ENCODE measurements around the gene SPOCK1. TPM values are rescaled to one million over a fixed set of nuclear protein-coding genes. Genes with fewer than 3 reads are reported as not detected.
A peak's percentile ranks its signal among the peaks of the same experiment; 100 is the strongest.
"Not testable (repeated sequence)": the region's sequence is repeated elsewhere in the genome, so short reads cannot be mapped to it uniquely, and the experiment has no call there.

Gene SPOCK1
- total RNA-seq: 100 to 1,000 TPM in 1 of 2 donors, 10 to 100 TPM in 1; 75.0 to 213 TPM
- long read RNA-seq, full-length matches to known transcripts: 4 of 14 reads
- long read RNA-seq, partial matches to known transcripts: 0 of 14 reads
- long read RNA-seq, other reads (novel, unspliced or antisense): 10 of 14 reads

GRCh38 chr5:137498736-137499505, at the start of gene SPOCK1:
SPOCK1 (minus strand) TSS chr5:137499326.
- ATAC-seq (peak; percentile 92 to 94), DNase-seq (peak; percentile 82)
- intact Hi-C loops (cut with DNase I): loop anchor here (5.0 to 10.0 kb wide), 3 partner anchors 152 to 414 kb away; no protein-coding TSS in a partner anchor

- intact Hi-C loops (cut with DNase I): no loop called here
- DNase-seq (no peak), ATAC-seq (no peak)
Observed at GRCh38 chr5:137545956-137546355, 46.8 kb upstream of the SPOCK1 start.

GRCh38 chr5:137535449-137535848, 36.3 kb upstream of the SPOCK1 start:
- ATAC-seq; DNase-seq; intact Hi-C loops (cut with DNase I): not testable (repeated sequence)

- intact Hi-C loops (cut with DNase I): no loop called here
- ATAC-seq: no peak
Observed at GRCh38 chr5:137533963-137534362, 34.8 kb upstream of the SPOCK1 start.

GRCh38 chr5:137531266-137531665, 32.1 kb upstream of the SPOCK1 start:
- DNase-seq (no peak), ATAC-seq (no peak)
- intact Hi-C loops (cut with DNase I): no loop called here

More at GRCh38 chr5:137533963-137534362, 34.8 kb upstream of the SPOCK1 start:
- DNase-seq: no peak

- intact Hi-C loops (cut with DNase I): no loop called here
- ATAC-seq (no peak), DNase-seq (no peak)
Observed at GRCh38 chr5:137521246-137521645, 22.1 kb upstream of the SPOCK1 start.

- intact Hi-C loops (cut with DNase I): no loop called here
- ATAC-seq (no peak), DNase-seq (no peak)
Observed at GRCh38 chr5:137516961-137517360, 17.8 kb upstream of the SPOCK1 start.

GRCh38 chr5:137516251-137516797, 17.2 kb upstream of the SPOCK1 start:
- ATAC-seq (no peak), DNase-seq (no peak)
- intact Hi-C loops (cut with DNase I): no loop called here

GRCh38 chr5:137515238-137515637, 16.1 kb upstream of the SPOCK1 start:
- DNase-seq (no peak), ATAC-seq (no peak)
- intact Hi-C loops (cut with DNase I): no loop called here

GRCh38 chr5:137510671-137511070, 11.5 kb upstream of the SPOCK1 start:
- no peak for DNase-seq
- no peak for ATAC-seq
- intact Hi-C loops (cut with DNase I): no loop called here

GRCh38 chr5:137507150-137507549, 8.0 kb upstream of the SPOCK1 start:
- ATAC-seq: no peak
- DNase-seq: no peak
- intact Hi-C loops (cut with DNase I): no loop called here

GRCh38 chr5:137506296-137506695, 7.2 kb upstream of the SPOCK1 start:
- no peak for DNase-seq
- intact Hi-C loops (cut with DNase I): no loop called here
- no peak for ATAC-seq

- intact Hi-C loops (cut with DNase I): no loop called here
- ATAC-seq (no peak), DNase-seq (no peak)
Observed at GRCh38 chr5:137504916-137505315, 5.8 kb upstream of the SPOCK1 start.

GRCh38 chr5:137503456-137503855, 4.3 kb upstream of the SPOCK1 start:
- intact Hi-C loops (cut with DNase I): no loop called here
- ATAC-seq: no peak
- no peak for DNase-seq

- intact Hi-C loops (cut with DNase I): no loop called here
- DNase-seq (no peak), ATAC-seq (no peak)
Observed at GRCh38 chr5:137502632-137503031, 3.5 kb upstream of the SPOCK1 start.

- DNase-seq (no peak), ATAC-seq (no peak)
- intact Hi-C loops (cut with DNase I): no loop called here
Observed at GRCh38 chr5:137501846-137502406, 2.8 kb upstream of the SPOCK1 start.

- intact Hi-C loops (cut with DNase I): no loop called here
- DNase-seq (no peak), ATAC-seq (no peak)
Observed at GRCh38 chr5:137501226-137501625, 2.1 kb upstream of the SPOCK1 start.

GRCh38 chr5:137500615-137501225, 1.6 kb upstream of the SPOCK1 start:
- ATAC-seq: no peak
- intact Hi-C loops (cut with DNase I): no loop called here
- DNase-seq: no peak

- intact Hi-C loops (cut with DNase I): loop anchor here (5.0 to 10.0 kb wide), 3 partner anchors 152 to 415 kb away; no protein-coding TSS in a partner anchor
- not testable (repeated sequence) for DNase-seq, ATAC-seq
Observed at GRCh38 chr5:137499506-137499847, 351 bp upstream of the SPOCK1 start.

GRCh38 chr5:137498301-137498735, 808 bp downstream of the SPOCK1 start:
- intact Hi-C loops (cut with DNase I): loop anchor here (5.0 to 10.0 kb wide), 3 partner anchors 151 to 414 kb away; no protein-coding TSS in a partner anchor
- ATAC-seq (peak; percentile 57 to 67), DNase-seq (peak; percentile 41)

Data from left cardiac atrium (tissue), 4 donors.